ENCODE data around the gene PELI3. TPM values are rescaled to one million over a fixed set of nuclear protein-coding genes. Genes with fewer than 3 reads are reported as not detected.

The PELI3 gene
- total RNA-seq, 4 donors from 2014 or later = 6.3 to 17.2 (median 8.8) TPM

DNA sequence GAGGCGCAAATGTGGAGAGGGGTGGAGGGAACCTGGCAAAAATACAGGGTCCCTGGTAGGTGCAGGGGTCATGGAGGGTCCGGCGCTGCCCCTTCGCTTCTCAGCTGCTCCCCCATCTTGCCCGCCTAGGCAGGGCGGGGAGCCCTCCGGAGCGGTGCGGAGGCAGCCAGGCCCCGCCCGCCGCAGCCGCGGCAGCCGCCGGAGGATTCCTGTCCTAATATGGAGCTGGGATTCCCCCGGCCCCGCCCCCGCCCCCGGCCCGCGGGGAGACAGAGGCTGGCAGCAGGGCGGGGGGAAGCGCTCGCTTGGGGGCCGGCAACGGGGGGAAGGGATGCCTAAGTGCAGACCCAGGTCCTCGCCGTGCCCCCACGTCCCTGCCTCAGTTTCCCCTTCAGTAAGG is 46.9 kb upstream of the PELI3 start:
- Histone ChIP-seq H3K27me3 (peaks cover 0 to 51% (median 1%) of the 10 kb centered on the region in 4 donors), H3K4me1 (peaks cover 0 to 38% (median 6%) of the 10 kb centered on the region in 3 donors), H3K9me3 (no peaks in the 10 kb centered on the region), H3K36me3 (peaks cover 0 to 10% (median 0%) of the 10 kb centered on the region in 3 donors), H3K27ac (no peak overlapping the region), H3K4me3 (no peak overlapping the region)
- WGBS, 2 donors = 4 to 6% methylated on average over 4 to 10 of the region's 30 CpGs
- no peak for DNase-seq
- no peak for TF ChIP-seq POLR2A (IDR thresholded peaks at IDR 0.05)
- TF ChIP-seq, protein P1, sequence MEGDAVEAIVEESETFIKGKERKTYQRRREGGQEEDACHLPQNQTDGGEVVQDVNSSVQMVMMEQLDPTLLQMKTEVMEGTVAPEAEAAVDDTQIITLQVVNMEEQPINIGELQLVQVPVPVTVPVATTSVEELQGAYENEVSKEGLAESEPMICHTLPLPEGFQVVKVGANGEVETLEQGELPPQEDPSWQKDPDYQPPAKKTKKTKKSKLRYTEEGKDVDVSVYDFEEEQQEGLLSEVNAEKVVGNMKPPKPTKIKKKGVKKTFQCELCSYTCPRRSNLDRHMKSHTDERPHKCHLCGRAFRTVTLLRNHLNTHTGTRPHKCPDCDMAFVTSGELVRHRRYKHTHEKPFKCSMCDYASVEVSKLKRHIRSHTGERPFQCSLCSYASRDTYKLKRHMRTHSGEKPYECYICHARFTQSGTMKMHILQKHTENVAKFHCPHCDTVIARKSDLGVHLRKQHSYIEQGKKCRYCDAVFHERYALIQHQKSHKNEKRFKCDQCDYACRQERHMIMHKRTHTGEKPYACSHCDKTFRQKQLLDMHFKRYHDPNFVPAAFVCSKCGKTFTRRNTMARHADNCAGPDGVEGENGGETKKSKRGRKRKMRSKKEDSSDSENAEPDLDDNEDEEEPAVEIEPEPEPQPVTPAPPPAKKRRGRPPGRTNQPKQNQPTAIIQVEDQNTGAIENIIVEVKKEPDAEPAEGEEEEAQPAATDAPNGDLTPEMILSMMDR (IDR thresholded peaks at IDR 0.05) = no peak
- intact Hi-C loops (cut with DNase I) = no loop called here

DNA sequence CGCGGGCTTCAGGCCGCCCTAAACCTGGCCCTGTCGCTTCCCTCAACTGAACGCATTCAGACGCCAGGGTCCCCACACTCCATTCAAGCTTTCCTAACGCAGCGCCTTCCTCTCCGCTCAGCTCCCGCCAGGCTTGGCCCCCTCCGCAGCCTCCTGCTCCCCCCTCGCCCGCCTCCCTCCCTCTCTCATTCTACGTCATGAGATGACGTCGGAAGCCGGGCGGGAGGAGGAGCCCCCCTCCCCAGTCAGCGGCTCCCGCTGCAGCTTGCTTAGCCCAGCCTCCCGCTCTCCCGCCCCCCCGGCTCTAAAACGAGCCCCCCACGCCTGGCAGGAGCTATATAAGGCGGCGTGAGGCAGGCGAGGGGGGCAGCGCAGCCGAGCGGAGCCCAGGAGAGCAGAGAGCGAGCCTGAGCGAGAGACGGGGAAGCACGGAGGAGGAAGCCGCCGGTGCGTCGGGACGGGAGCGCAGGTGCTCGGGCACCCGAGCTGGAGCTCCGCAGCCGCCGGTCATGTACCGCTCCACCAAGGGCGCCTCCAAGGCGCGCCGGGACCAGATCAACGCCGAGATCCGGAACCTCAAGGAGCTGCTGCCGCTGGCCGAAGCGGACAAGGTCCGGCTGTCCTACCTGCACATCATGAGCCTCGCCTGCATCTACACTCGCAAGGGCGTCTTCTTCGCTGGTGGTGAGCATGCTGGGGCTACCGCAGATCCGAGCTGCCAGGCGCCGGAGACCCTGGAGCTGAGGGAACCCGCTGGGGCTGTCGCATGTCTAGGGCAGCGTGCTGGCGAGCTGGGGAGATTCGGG is 45.8 kb upstream of the PELI3 start, which contains the start of gene NPAS4:
NPAS4 (plus strand) TSS at position 365 of the 806 bp plus-strand sequence; CDS start at position 510, 145 bp downstream.
- TF ChIP-seq POLR2A (IDR thresholded peaks at IDR 0.05) = no peak
- TF ChIP-seq, protein P1 (IDR thresholded peaks at IDR 0.05) = no peak
- Histone ChIP-seq H3K27ac (no peak within 1 kb of the TSS), H3K9me3 (no peaks in the 10 kb centered on the region), H3K36me3 (peaks cover 0 to 10% (median 0%) of the 10 kb centered on the region in 3 donors), H3K27me3 (peaks cover 0 to 40% (median 1%) of the 10 kb centered on the region in 4 donors), H3K4me1 (peaks cover 0 to 38% (median 6%) of the 10 kb centered on the region in 3 donors), H3K4me3 (no peak within 1 kb of the TSS)
- DNase-seq = no peak
- intact Hi-C loops (cut with DNase I) = no loop called here
- 12 to 15% methylated on average over 11 to 30 of the region's 71 CpGs for WGBS, 2 donors

DNA sequence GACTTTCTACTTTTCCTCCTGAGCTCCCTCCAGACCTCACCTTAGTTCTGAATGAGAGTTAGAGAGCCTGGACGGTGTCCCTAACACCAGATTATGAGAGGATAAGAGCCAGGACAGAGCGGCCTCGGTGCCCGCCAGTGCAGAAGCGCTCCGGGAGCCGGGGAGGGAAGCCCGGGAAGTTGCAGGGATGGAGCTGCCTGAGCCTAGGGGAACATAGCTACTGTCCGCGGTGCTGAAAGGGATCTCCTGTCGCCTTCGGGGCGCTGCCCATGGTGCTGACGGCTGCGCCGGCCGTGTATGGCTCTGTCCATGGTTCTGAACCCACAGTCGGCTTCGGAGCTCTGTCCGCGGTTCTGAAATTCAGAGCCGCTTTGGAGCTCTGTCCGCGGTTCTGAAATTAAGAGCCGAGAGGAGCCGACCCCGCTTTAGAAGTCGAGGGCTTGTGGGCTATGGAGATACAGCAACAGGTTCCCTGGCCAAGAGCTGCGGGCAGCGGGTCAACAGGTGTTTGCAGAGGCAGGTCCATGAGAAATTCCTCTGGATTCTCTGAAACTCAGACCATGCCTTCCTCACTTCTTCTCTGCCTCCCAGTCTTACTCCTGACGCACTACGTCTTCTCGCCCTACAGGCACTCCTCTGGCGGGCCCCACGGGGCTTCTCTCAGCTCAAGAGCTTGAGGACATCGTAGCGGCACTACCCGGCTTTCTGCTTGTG is 45.1 kb upstream of the PELI3 start:
- DNase-seq = peak; percentile 27
- peaks cover 0 to 10% (median 0%) of the 10 kb centered on the region in 3 donors for H3K36me3 ChIP-seq
- H3K27ac ChIP-seq = no peak overlapping the region
- TF ChIP-seq, protein P1 (IDR thresholded peaks at IDR 0.05) = peak in 2 of 6 experiments; percentile 6 to 8
- no peak for TF ChIP-seq POLR2A (IDR thresholded peaks at IDR 0.05)
- no peaks in the 10 kb centered on the region for H3K9me3 ChIP-seq
- WGBS, 2 donors = 20 to 32% methylated on average over 9 to 22 of the region's 38 CpGs
- intact Hi-C loops (cut with DNase I) = no loop called here
- peaks cover 0 to 38% (median 6%) of the 10 kb centered on the region in 3 donors for H3K4me1 ChIP-seq
- no peak overlapping the region for H3K4me3 ChIP-seq
- peaks cover 0 to 33% (median 1%) of the 10 kb centered on the region in 4 donors for H3K27me3 ChIP-seq

DNA sequence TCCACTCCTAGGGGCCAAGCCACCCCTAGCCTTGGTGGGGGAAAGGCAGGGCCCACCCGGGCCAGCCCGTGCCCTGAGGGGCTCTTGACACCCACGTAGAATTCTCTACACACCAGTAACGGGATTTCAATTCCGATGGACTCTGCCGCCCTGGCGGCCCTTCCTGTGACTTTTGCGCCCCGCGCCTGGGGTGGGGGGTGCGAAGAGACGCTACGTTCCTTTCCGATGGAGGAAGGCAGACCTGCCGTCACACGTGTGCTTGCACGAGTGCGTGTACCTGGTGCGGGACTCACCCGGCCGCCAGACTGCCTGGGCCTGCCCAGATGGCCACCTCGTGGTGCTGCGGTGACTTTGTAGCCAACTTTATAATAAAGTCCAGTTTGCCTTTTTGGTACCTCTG is 40.4 kb upstream of the PELI3 start:
- Histone ChIP-seq H3K36me3 (peaks cover 0 to 10% (median 0%) of the 10 kb centered on the region in 3 donors), H3K27me3 (no peaks in the 10 kb centered on the region), H3K4me1 (peaks cover 0 to 2% (median 0%) of the 10 kb centered on the region in 3 donors), H3K27ac (no peak overlapping the region), H3K4me3 (no peak overlapping the region), H3K9me3 (no peaks in the 10 kb centered on the region)
- intact Hi-C loops (cut with DNase I) = no loop called here
- TF ChIP-seq, protein P1 (IDR thresholded peaks at IDR 0.05) = no peak
- no peak for TF ChIP-seq POLR2A (IDR thresholded peaks at IDR 0.05)
- no peak for DNase-seq
- 80% methylated on average over 1 to 11 of the region's 23 CpGs for WGBS, 2 donors

DNA sequence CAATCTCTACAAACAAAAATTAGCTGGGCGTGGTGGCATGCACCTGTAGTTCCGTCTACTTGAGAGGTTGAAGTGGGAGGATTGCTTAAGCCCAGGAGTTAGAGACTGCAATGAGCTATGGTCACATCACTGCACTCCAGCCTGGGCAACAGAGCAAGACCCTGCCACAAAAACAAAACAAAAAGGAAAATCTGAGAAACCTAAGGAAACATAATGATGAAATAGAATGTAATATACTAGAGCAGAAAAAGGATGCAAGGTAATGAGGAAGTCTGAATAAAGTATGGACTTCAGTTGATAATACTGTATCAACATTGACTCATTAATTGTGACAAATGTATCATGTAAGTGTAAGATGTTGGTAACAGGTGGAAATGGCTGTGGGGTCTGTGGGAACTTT is 37.8 kb upstream of the PELI3 start:
- peaks cover 0 to 31% (median 0%) of the 10 kb centered on the region in 3 donors for H3K36me3 ChIP-seq
- H3K27ac ChIP-seq = no peak overlapping the region
- intact Hi-C loops (cut with DNase I) = no loop called here
- DNase-seq = no peak
- no peak overlapping the region for H3K4me3 ChIP-seq
- TF ChIP-seq POLR2A (IDR thresholded peaks at IDR 0.05) = no peak
- TF ChIP-seq, protein P1 (IDR thresholded peaks at IDR 0.05) = no peak
- 73 to 76% methylated on average over 2 of the region's 2 CpGs for WGBS, 2 donors
- H3K9me3 ChIP-seq = no peaks in the 10 kb centered on the region
- no peaks in the 10 kb centered on the region for H3K4me1 ChIP-seq
- no peaks in the 10 kb centered on the region for H3K27me3 ChIP-seq

All from esophagus squamous epithelium (tissue), 5 donors.